Neural progenitor cell (in vitro differentiated cells): ENCODE data around the gene CCDC70.

Source experiments
- EZH2 ChIP-seq: fragments of 200-600 bp; sonication (generic); IDR thresholded peaks from 2 replicates; pipeline ENCODE4 v1.6.1; 2017; ENCODE audit warnings: antibody characterized with exemption, mild to moderate bottlenecking, moderate library complexity
- EZH2phosphoT487 ChIP-seq: fragments of 200-600 bp; sonication (generic); IDR thresholded peaks from 2 replicates; pipeline ENCODE4 v1.6.1; 2017; ENCODE audit warnings: antibody characterized with exemption
- TF ChIP-seq, protein P1 (sequence below): fragments of 200-600 bp; sonication (generic); IDR thresholded peaks from 2 replicates; pipeline ENCODE4 v1.5.1; 2017; ENCODE audit warnings: antibody characterized with exemption, mild to moderate bottlenecking

DNA sequence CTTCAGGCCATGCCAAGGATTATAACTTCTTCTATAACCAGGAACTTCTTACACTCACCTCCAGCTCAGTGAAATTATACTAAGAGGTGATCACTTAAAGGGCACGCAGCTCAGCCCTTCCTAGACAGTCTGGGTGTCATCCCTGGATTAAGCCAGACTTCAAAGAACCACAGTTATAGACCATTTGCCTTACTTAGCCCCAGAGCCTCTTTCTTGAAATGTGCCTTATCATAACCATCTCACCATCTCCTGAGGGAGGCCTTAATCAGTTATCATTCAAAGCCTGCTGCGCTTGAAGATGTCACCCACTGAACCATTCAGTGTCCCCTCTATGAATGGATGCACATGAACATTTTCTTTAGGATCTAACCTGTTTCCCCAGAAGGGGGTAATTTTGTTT, 47.7 kb upstream of the CCDC70 start:
- TF ChIP-seq, protein P1, sequence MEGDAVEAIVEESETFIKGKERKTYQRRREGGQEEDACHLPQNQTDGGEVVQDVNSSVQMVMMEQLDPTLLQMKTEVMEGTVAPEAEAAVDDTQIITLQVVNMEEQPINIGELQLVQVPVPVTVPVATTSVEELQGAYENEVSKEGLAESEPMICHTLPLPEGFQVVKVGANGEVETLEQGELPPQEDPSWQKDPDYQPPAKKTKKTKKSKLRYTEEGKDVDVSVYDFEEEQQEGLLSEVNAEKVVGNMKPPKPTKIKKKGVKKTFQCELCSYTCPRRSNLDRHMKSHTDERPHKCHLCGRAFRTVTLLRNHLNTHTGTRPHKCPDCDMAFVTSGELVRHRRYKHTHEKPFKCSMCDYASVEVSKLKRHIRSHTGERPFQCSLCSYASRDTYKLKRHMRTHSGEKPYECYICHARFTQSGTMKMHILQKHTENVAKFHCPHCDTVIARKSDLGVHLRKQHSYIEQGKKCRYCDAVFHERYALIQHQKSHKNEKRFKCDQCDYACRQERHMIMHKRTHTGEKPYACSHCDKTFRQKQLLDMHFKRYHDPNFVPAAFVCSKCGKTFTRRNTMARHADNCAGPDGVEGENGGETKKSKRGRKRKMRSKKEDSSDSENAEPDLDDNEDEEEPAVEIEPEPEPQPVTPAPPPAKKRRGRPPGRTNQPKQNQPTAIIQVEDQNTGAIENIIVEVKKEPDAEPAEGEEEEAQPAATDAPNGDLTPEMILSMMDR, result no peak
- no peak for TF ChIP-seq EZH2phosphoT487
- TF ChIP-seq EZH2, result no peak
